KMS-11 (cell line): ENCODE measurements around the gene NPW.

Source experiments
- H2AFZ ChIP-seq: fragments of 200-600 bp; sonication (generic); 2 replicates; pipeline ENCODE4 v1.6.1; 2016; ENCODE audit warnings: antibody characterized with exemption, mixed run types, low read depth
- H3K27ac ChIP-seq: fragments of 200-600 bp; sonication (generic); 2 replicates; pipeline ENCODE4 v1.6.1; 2016; ENCODE audit warnings: mild to moderate bottlenecking, mixed run types
- H3K27me3 ChIP-seq: fragments of 200-600 bp; sonication (generic); 2 replicates; pipeline ENCODE4 v1.6.1; 2017; ENCODE audit warnings: mild to moderate bottlenecking, low read depth, mixed run types, moderate library complexity; ENCODE audit not compliant: insufficient read depth
- H3K36me3 ChIP-seq: fragments of 200-600 bp; sonication (generic); 2 replicates; pipeline ENCODE4 v1.6.1; 2017; ENCODE audit warnings: mild to moderate bottlenecking, mixed run types; ENCODE audit not compliant: insufficient read depth
- H3K4me1 ChIP-seq: fragments of 200-600 bp; sonication (generic); 2 replicates; pipeline ENCODE4 v1.6.1; 2016; ENCODE audit warnings: mild to moderate bottlenecking, low read depth, mixed run types; ENCODE audit not compliant: poor library complexity, severe bottlenecking
- H3K4me2 ChIP-seq: fragments of 200-600 bp; sonication (generic); 2 replicates; pipeline ENCODE4 v1.7.0; 2016; ENCODE audit warnings: mild to moderate bottlenecking, mixed run types
- H3K4me3 ChIP-seq: fragments of 200-600 bp; sonication (generic); IDR thresholded peaks from 2 replicates; pipeline ENCODE4 v1.6.1; 2017; ENCODE audit warnings: low read depth, low read length, mixed read lengths; ENCODE audit not compliant: insufficient read depth
- H3K79me2 ChIP-seq: fragments of 200-600 bp; sonication (generic); 2 replicates; pipeline ENCODE4 v1.6.1; 2016; ENCODE audit warnings: low read depth, mixed run types; ENCODE audit not compliant: insufficient read depth
- H3K9ac ChIP-seq: fragments of 200-600 bp; sonication (generic); 2 replicates; pipeline ENCODE4 v1.6.1; 2016; ENCODE audit warnings: mild to moderate bottlenecking, mixed run types
- H4K20me1 ChIP-seq: fragments of 200-600 bp; sonication (generic); 2 replicates; pipeline ENCODE4 v1.6.1; 2016; ENCODE audit warnings: mild to moderate bottlenecking, mixed run types; ENCODE audit not compliant: insufficient read depth
- CTCF ChIP-seq: fragments of 200-600 bp; sonication (generic); conservative IDR thresholded peaks from 2 replicates; pipeline ENCODE4 v1.6.1; 2017; ENCODE audit warnings: low read depth, mild to moderate bottlenecking, antibody characterized with exemption, low read length, moderate library complexity, mixed read lengths

The NPW gene

GRCh38 chr16:2001035-2001434 is 18.6 kb upstream of the NPW start:
- Histone ChIP-seq H3K36me3 (no peaks in the 10 kb centered on the region), H3K27ac (no peak overlapping the region), H3K4me2 (no peak overlapping the region), H3K79me2 (peaks cover 23% of the 10 kb centered on the region), H3K9ac (no peak overlapping the region), H3K4me1 (no peaks in the 10 kb centered on the region), H4K20me1 (peaks cover 3% of the 10 kb centered on the region; the same call in 1 of the 2 replicates), H3K27me3 (no peaks in the 10 kb centered on the region), H2AFZ (no peak overlapping the region), H3K4me3 (no peak overlapping the region)
- no peak for TF ChIP-seq CTCF

- H3K36me3 ChIP-seq, result no peaks in the 10 kb centered on the region
- peaks cover 29% of the 10 kb centered on the region for H3K79me2 ChIP-seq
- H3K9ac ChIP-seq, result no peak overlapping the region
- no peak overlapping the region for H3K4me2 ChIP-seq
- no peak overlapping the region for H3K4me3 ChIP-seq
- TF ChIP-seq CTCF, result no peak
- no peaks in the 10 kb centered on the region for H3K27me3 ChIP-seq
- no peaks in the 10 kb centered on the region for H3K4me1 ChIP-seq
- no peak overlapping the region for H3K27ac ChIP-seq
- H2AFZ ChIP-seq, result no peak overlapping the region
- H4K20me1 ChIP-seq, result peaks cover 3% of the 10 kb centered on the region; the same call in 1 of the 2 replicates
Measured at GRCh38 chr16:2001456-2002355, 17.9 kb upstream of the NPW start.

- Histone ChIP-seq H3K27ac (no peak overlapping the region), H4K20me1 (peaks cover 5% of the 10 kb centered on the region; the same call in 1 of the 2 replicates), H3K36me3 (no peaks in the 10 kb centered on the region), H2AFZ (no peak overlapping the region), H3K4me2 (no peak overlapping the region), H3K27me3 (no peaks in the 10 kb centered on the region), H3K4me1 (peaks cover 8% of the 10 kb centered on the region), H3K9ac (no peak overlapping the region), H3K4me3 (no peak overlapping the region), H3K79me2 (peaks cover 38% of the 10 kb centered on the region)
- TF ChIP-seq CTCF, result no peak
Measured at GRCh38 chr16:2002406-2003230, 17.0 kb upstream of the NPW start.

GRCh38 chr16:2003231-2003826 is 16.3 kb upstream of the NPW start:
- no peak for TF ChIP-seq CTCF
- peaks cover 12% of the 10 kb centered on the region for H4K20me1 ChIP-seq
- H3K27me3 ChIP-seq, result no peaks in the 10 kb centered on the region
- peaks cover 45% of the 10 kb centered on the region for H3K79me2 ChIP-seq
- no peak overlapping the region for H3K9ac ChIP-seq
- no peak overlapping the region for H3K27ac ChIP-seq
- peaks cover 16% of the 10 kb centered on the region for H3K4me1 ChIP-seq
- no peaks in the 10 kb centered on the region for H3K36me3 ChIP-seq
- no peak overlapping the region for H3K4me3 ChIP-seq
- H3K4me2 ChIP-seq, result no peak overlapping the region
- no peak overlapping the region for H2AFZ ChIP-seq
